ENCODE results near the gene RIC1.

DNA sequence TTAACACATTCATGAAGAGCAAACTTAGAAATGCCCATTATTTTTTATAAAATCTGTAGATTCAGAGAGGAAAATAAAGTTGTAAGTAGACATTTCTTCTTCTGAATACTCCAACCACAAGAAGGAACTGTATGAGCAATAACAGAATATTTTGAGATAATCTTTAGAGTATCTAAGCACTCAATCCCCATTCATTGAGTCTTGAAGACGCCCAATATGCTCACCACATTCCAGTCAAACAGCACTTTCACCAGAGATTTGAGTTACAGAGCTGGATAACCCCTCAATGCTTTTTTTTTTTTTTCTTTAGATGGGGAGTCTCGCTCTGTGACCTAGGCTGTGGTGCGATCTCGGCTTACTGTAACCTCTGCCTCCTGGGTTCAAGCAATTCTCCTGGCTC lies 14.7 kb upstream of the RIC1 start:
- TF ChIP-seq, protein P1, sequence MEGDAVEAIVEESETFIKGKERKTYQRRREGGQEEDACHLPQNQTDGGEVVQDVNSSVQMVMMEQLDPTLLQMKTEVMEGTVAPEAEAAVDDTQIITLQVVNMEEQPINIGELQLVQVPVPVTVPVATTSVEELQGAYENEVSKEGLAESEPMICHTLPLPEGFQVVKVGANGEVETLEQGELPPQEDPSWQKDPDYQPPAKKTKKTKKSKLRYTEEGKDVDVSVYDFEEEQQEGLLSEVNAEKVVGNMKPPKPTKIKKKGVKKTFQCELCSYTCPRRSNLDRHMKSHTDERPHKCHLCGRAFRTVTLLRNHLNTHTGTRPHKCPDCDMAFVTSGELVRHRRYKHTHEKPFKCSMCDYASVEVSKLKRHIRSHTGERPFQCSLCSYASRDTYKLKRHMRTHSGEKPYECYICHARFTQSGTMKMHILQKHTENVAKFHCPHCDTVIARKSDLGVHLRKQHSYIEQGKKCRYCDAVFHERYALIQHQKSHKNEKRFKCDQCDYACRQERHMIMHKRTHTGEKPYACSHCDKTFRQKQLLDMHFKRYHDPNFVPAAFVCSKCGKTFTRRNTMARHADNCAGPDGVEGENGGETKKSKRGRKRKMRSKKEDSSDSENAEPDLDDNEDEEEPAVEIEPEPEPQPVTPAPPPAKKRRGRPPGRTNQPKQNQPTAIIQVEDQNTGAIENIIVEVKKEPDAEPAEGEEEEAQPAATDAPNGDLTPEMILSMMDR (IDR thresholded peaks at IDR 0.05), result no peak
- TF ChIP-seq SMC3 (IDR thresholded peaks at IDR 0.05; ENCODE audit: low read depth, low read length), result no peak
- no peak for TF ChIP-seq JUND (IDR thresholded peaks at IDR 0.05)
- TF ChIP-seq EP300 (IDR thresholded peaks at IDR 0.05; ENCODE audit: borderline replicate concordance in 1 of 2, low read depth in 1 of 2, low read length in 1 of 2), result no peak
- TF ChIP-seq YY1 (IDR thresholded peaks at IDR 0.05; ENCODE audit: low read depth), result no peak
- TF ChIP-seq, protein P2, sequence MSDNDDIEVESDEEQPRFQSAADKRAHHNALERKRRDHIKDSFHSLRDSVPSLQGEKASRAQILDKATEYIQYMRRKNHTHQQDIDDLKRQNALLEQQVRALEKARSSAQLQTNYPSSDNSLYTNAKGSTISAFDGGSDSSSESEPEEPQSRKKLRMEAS (IDR thresholded peaks at IDR 0.05; ENCODE audit: low read depth), result no peak
- no peak for TF ChIP-seq RFX5 (IDR thresholded peaks at IDR 0.05; ENCODE audit: low read length)
- no peak for TF ChIP-seq POLR2AphosphoS5 (IDR thresholded peaks at IDR 0.05; ENCODE audit: low read depth, low read length)
- no peak for TF ChIP-seq RAD21 (IDR thresholded peaks at IDR 0.05; ENCODE audit: low read length)
- TF ChIP-seq MXI1 (IDR thresholded peaks at IDR 0.05; ENCODE audit: low read depth, low read length), result no peak

Measured in SK-N-SH (cell line).